HEK293 (cell line): ENCODE results near the gene SENP7.

Experiments
- CTCF ChIA-PET: fragments of 350-600 bp; formaldehyde crosslinking; extraction: SDS; loops from one replicate; lab custom pipeline; 2021; ENCODE audit warnings: antibody characterized with exemption; lab: Yijun Ruan, JAX
- POLR2A ChIA-PET: fragments of 300-600 bp; formaldehyde crosslinking; extraction: SDS; loops from one replicate; lab custom pipeline; 2020; ENCODE audit warnings: antibody characterized with exemption, inconsistent platforms; lab: Yijun Ruan, JAX
- H3K27ac ChIP-seq: fragments of 200-500 bp; sonication (Bioruptor generic); 2 replicates; pipeline ENCODE4 v1.5.1; 2014; ENCODE audit warnings: low read depth, low read length, control low read depth, inconsistent platforms; ENCODE audit errors: extremely low read depth
- H3K36me3 ChIP-seq, 2 experiments: fragments of 200-500 bp in 1 of 2; sonication (Bioruptor generic) in 1 of 2; 1 replicate in 1 of 2; 2 replicates in 1 of 2; pipeline ENCODE4 v1.5.1; 2014 to 2017; ENCODE audit warnings: inconsistent platforms in 2 of 2, low read length in 2 of 2; ENCODE audit not compliant: control insufficient read depth in 2 of 2, insufficient read depth in 1 of 2
- H3K4me1 ChIP-seq: fragments of 200-500 bp; sonication (Bioruptor generic); 2 replicates; pipeline ENCODE4 v1.5.1; 2014; ENCODE audit warnings: mild to moderate bottlenecking, low read length, inconsistent platforms; ENCODE audit not compliant: control insufficient read depth, insufficient read depth
- H3K4me3 ChIP-seq: 2 replicates; pipeline ENCODE4 v1.5.1; 2011; ENCODE audit warnings: low read depth, mild to moderate bottlenecking, control low read depth, low read length, moderate library complexity
- H3K9me3 ChIP-seq: fragments of 200-500 bp; sonication (Bioruptor generic); 2 replicates; pipeline ENCODE4 v1.5.1; 2014; ENCODE audit warnings: low read depth, low read length, inconsistent platforms; ENCODE audit not compliant: control insufficient read depth, insufficient read depth
- KLF10 ChIP-seq: fragments of 450-650 bp; IDR thresholded peaks from 2 replicates; pipeline ENCODE4 v1.5.1; 2018; ENCODE audit warnings: missing biosample characterization, mild to moderate bottlenecking, missing genetic modification characterization
- MYNN ChIP-seq: fragments of 450-650 bp; formaldehyde crosslinking; IDR thresholded peaks from 2 replicates; pipeline ENCODE4 v1.5.1; 2016; ENCODE audit warnings: missing biosample characterization, missing genetic modification characterization, borderline replicate concordance
- PRDM10 ChIP-seq: fragments of 450-650 bp; formaldehyde crosslinking; IDR thresholded peaks from 2 replicates; pipeline ENCODE4 v1.5.1; 2016; ENCODE audit warnings: missing biosample characterization, missing genetic modification characterization
- TCF7L2 ChIP-seq: IDR thresholded peaks from 2 replicates; pipeline ENCODE4 v1.6.1; 2011; ENCODE audit warnings: low read depth, mild to moderate bottlenecking, inconsistent platforms, low read length, moderate library complexity, borderline replicate concordance
- ZBTB10 ChIP-seq: fragments of 450-650 bp; formaldehyde crosslinking; IDR thresholded peaks from 2 replicates; pipeline ENCODE4 v1.5.1; 2016; ENCODE audit warnings: missing biosample characterization, missing genetic modification characterization
- ZBTB44 ChIP-seq: fragments of 450-650 bp; IDR thresholded peaks from 2 replicates; pipeline ENCODE4 v1.5.1; 2018; ENCODE audit warnings: missing biosample characterization, mild to moderate bottlenecking, missing genetic modification characterization
- ZBTB49 ChIP-seq: fragments of 450-650 bp; formaldehyde crosslinking; IDR thresholded peaks from 2 replicates; pipeline ENCODE4 v1.5.1; 2016; ENCODE audit warnings: missing biosample characterization, missing genetic modification characterization, low read depth
- ZNF121 ChIP-seq: fragments of 450-650 bp; formaldehyde crosslinking; IDR thresholded peaks from 2 replicates; pipeline ENCODE4 v1.5.1; 2016; ENCODE audit warnings: missing biosample characterization, missing genetic modification characterization
- ZNF138 ChIP-seq: fragments of 450-650 bp; formaldehyde crosslinking; IDR thresholded peaks from 2 replicates; pipeline ENCODE4 v1.5.1; 2016; ENCODE audit warnings: missing biosample characterization, missing genetic modification characterization, borderline replicate concordance
- ZNF16 ChIP-seq: fragments of 450-650 bp; formaldehyde crosslinking; IDR thresholded peaks from 2 replicates; pipeline ENCODE4 v1.5.1; 2016; ENCODE audit warnings: low read depth, missing biosample characterization, missing genetic modification characterization
- ZNF239 ChIP-seq: fragments of 450-650 bp; formaldehyde crosslinking; IDR thresholded peaks from 2 replicates; pipeline ENCODE4 v1.5.1; 2016; ENCODE audit warnings: missing biosample characterization, missing genetic modification characterization
- ZNF600 ChIP-seq: fragments of 450-650 bp; formaldehyde crosslinking; IDR thresholded peaks from 2 replicates; pipeline ENCODE4 v1.5.1; 2016; ENCODE audit warnings: missing biosample characterization, missing genetic modification characterization
- ZNF610 ChIP-seq: fragments of 450-650 bp; formaldehyde crosslinking; IDR thresholded peaks from 2 replicates; pipeline ENCODE4 v1.5.1; 2016; ENCODE audit warnings: missing biosample characterization, missing genetic modification characterization, borderline replicate concordance
- ZNF830 ChIP-seq: fragments of 450-650 bp; IDR thresholded peaks from 2 replicates; pipeline ENCODE4 v1.5.0; 2018; ENCODE audit warnings: missing biosample characterization, missing genetic modification characterization, low read depth, mild to moderate bottlenecking, moderate library complexity

SENP7 gene

GRCh38 chr3:101418851-101419250, 94.2 kb downstream of the SENP7 start (continued):
- no peak for TF ChIP-seq ZBTB49
- no peak for TF ChIP-seq MYNN (tag by site-specific recombination)
- no peak for TF ChIP-seq ZNF121 (tag by site-specific recombination)
- TF ChIP-seq KLF10 (tag by site-specific recombination), result no peak
- TF ChIP-seq ZBTB10, result no peak
- no peak for TF ChIP-seq ZNF830 (tag by site-specific recombination)

- TF ChIP-seq TCF7L2 (no peak), PRDM10 (tag by site-specific recombination) (no peak), ZNF16 (tag by site-specific recombination) (no peak), ZNF239 (tag by site-specific recombination) (no peak), ZNF600 (tag by site-specific recombination) (no peak), ZNF610 (tag by site-specific recombination) (no peak), ZNF138 (tag by site-specific recombination) (no peak), ZBTB44 (tag by site-specific recombination) (no peak)
- Histone ChIP-seq H3K9me3 (no peaks in the 10 kb centered on the region), H3K27ac (no peak overlapping the region), H3K4me1 (no peaks in the 10 kb centered on the region), H3K4me3 (no peak overlapping the region), H3K36me3 (no peaks in the 10 kb centered on the region)
- POLR2A ChIA-PET, result no interaction called here
- CTCF ChIA-PET, result no interaction called here
These were observed 98.9 kb downstream of the SENP7 start for GRCh38 chr3:101414121-101414520.
